ENCODE data around the gene WDR82. TPM values are rescaled to one million over a fixed set of nuclear protein-coding genes. Genes with fewer than 3 reads are reported as not detected.

Gene WDR82
- total RNA-seq, 3 donors from 2014 or later, result 49.6 to 53.1 (median 52.1) TPM

DNA sequence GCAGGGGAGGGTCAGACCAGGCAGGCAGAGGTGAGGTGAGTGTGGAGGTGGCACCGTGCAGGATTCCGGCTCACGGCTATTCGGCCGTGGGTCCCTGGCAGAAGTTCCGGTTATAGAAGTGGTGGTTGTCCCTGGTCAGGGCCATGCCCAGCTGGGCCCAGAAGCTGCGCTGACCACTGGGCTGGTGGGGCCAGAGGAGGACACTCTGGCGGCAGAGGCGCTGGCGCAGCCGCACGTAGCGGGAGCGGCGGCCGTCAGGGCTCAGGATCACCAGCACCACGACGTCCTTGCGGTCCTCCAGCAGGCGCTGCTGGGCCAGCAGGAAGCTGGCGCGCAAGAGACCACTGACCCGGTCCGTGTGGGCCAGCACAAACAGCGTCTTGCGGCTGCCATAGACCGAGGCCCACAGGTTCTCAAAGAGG lies 57.3 kb downstream of the WDR82 start:
- intact Hi-C loops (cut with DNase I; ENCODE audit: low total_unique reads), result loop anchor here (5.0 kb wide), 1 partner anchor 259 kb away; no protein-coding TSS in a partner anchor
- Histone ChIP-seq H3K27ac (peak overlapping the region; percentile 38 to 57), H3K27me3 (no peaks in the 10 kb centered on the region), H3K9me3 (no peaks in the 10 kb centered on the region), H3K4me3 (no peak overlapping the region), H3K4me1 (peaks cover 8 to 26% of the 10 kb centered on the region in 2 donors), H3K36me3 (no peaks in the 10 kb centered on the region)
- TF ChIP-seq, protein P1, sequence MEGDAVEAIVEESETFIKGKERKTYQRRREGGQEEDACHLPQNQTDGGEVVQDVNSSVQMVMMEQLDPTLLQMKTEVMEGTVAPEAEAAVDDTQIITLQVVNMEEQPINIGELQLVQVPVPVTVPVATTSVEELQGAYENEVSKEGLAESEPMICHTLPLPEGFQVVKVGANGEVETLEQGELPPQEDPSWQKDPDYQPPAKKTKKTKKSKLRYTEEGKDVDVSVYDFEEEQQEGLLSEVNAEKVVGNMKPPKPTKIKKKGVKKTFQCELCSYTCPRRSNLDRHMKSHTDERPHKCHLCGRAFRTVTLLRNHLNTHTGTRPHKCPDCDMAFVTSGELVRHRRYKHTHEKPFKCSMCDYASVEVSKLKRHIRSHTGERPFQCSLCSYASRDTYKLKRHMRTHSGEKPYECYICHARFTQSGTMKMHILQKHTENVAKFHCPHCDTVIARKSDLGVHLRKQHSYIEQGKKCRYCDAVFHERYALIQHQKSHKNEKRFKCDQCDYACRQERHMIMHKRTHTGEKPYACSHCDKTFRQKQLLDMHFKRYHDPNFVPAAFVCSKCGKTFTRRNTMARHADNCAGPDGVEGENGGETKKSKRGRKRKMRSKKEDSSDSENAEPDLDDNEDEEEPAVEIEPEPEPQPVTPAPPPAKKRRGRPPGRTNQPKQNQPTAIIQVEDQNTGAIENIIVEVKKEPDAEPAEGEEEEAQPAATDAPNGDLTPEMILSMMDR (IDR thresholded peaks at IDR 0.05), result no peak
- no peak for TF ChIP-seq POLR2AphosphoS5 (IDR thresholded peaks at IDR 0.05)
- TF ChIP-seq POLR2A (IDR thresholded peaks at IDR 0.05), result no peak
- no peak for DNase-seq (ENCODE audit: low spot score in 2 of 2)

DNA sequence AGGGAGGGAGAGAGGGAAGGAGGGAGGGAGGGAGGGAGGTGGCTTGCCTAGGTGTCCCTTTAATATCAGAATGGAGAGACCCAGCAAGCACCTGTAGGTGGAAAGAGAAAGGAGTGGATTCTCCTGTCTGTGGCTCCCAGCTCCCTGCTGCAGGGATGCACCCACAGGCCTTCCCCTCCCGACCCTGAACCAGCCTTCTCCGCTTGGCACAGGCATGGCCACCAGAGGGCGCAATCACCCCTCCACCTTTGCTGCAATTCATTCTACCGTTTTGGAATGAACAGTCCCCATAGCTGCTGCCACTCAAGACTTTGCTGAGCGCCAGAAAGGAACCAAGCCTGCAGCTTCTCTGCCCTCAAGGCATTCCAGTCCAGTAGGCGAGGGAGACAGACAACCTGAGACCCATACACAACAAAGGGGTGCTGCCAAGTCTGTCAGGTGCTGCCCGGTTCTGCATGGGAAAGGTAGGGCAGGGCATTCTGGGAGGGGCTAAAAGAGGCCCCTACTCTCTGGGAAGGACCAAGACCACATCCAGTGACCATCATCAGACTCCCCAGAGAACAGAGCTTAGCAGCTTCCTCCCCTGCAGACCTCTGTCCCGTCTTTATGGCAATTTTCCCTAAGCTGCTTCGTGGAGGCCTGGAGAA lies 57.9 kb downstream of the WDR82 start:
- no peaks in the 10 kb centered on the region for H3K27me3 ChIP-seq
- H3K27ac ChIP-seq, result peak overlapping the region; percentile 52 to 57
- TF ChIP-seq POLR2AphosphoS5 (IDR thresholded peaks at IDR 0.05), result peak; percentile 22 to 45 (median 32)
- no peak for TF ChIP-seq POLR2A (IDR thresholded peaks at IDR 0.05)
- TF ChIP-seq, protein P1 (IDR thresholded peaks at IDR 0.05), result peak; percentile 80 to 87 (median 81)
- intact Hi-C loops (cut with DNase I; ENCODE audit: low total_unique reads), result loop anchor here (5.0 kb wide), 1 partner anchor 258 kb away; no protein-coding TSS in a partner anchor
- DNase-seq (ENCODE audit: low spot score in 2 of 2), result peak; percentile 75 to 91
- H3K4me1 ChIP-seq, result peaks cover 8 to 26% of the 10 kb centered on the region in 2 donors
- no peak overlapping the region for H3K4me3 ChIP-seq
- H3K9me3 ChIP-seq, result no peaks in the 10 kb centered on the region
- H3K36me3 ChIP-seq, result no peaks in the 10 kb centered on the region

DNA sequence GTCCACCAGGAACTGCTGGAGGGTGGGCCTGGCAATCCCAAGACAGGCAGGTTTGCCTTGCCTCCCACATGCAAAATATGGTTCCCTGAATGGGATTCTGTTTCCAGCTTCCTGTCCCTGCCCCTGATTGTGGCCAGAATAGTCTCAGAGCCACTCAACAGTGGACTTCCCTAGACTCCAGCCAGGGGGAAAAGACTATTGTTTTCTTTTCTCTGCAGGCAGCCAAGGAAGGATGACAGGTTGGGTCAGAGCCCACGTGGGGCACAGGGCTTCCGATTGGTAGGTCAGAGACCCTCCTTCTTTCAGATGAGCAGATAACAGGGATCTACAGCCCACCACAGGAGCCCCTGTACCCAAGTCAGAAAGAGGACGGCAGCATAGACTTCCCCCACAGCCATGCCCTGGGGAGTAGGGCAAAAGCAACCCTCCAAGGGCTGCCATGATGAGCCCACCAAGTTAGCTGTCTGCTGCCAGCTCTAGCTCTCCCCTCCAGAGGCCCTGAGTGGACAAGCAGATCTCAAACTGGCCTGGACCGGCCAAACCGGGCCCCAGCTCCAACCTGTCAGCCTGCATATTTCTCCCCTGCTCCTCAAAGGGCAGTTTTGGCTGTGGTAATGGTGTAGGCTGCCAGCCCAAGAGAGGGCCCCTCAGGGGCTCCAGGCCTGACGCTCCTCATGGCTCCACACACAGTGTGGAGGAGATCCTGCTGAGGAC lies 59.4 kb downstream of the WDR82 start:
- peak; percentile 75 to 79 for DNase-seq (ENCODE audit: low spot score in 2 of 2)
- Histone ChIP-seq H3K9me3 (no peaks in the 10 kb centered on the region), H3K27me3 (no peaks in the 10 kb centered on the region), H3K36me3 (peaks cover under 1% of the 10 kb centered on the region), H3K4me3 (peak overlapping the region in 1 of 3 donors; percentile 27), H3K4me1 (peaks cover 8 to 26% of the 10 kb centered on the region in 2 donors), H3K27ac (peak overlapping the region; percentile 80 to 95)
- intact Hi-C loops (cut with DNase I; ENCODE audit: low total_unique reads), result no loop called here
- TF ChIP-seq POLR2AphosphoS5 (IDR thresholded peaks at IDR 0.05), result no peak
- TF ChIP-seq, protein P1 (IDR thresholded peaks at IDR 0.05), result peak in 2 of 3 donors; percentile 12 to 15

DNA sequence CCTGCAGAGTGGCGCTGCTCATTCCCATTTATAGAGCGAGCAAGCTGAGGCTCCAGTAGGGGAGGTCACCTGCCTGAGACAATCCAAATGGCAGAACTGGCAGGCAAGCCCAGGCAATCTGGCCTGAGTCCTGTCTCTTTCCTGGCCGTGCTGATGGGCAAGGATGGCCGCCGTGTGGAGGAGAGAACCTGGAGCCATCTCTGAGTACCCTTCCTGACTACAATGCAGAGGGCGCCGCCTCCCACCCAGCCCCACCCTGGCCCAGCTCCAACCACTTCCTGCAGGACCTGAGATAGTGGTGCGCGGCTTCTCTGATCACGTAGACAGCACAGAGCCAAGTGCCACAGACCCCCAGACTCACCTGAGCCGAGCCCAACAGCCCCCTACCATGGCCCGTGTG lies 60.0 kb downstream of the WDR82 start:
- no peak for DNase-seq (ENCODE audit: low spot score in 2 of 2)
- intact Hi-C loops (cut with DNase I; ENCODE audit: low total_unique reads), result no loop called here
- peaks cover 8 to 26% of the 10 kb centered on the region in 2 donors for H3K4me1 ChIP-seq

More for the DNA sequence above, 60.0 kb downstream of the WDR82 start:
- TF ChIP-seq POLR2A (IDR thresholded peaks at IDR 0.05), result no peak
- TF ChIP-seq POLR2AphosphoS5 (IDR thresholded peaks at IDR 0.05), result no peak
- TF ChIP-seq, protein P1 (IDR thresholded peaks at IDR 0.05), result no peak
- Histone ChIP-seq H3K36me3 (peaks cover 4% of the 10 kb centered on the region), H3K4me3 (no peak overlapping the region), H3K9me3 (no peaks in the 10 kb centered on the region), H3K27ac (peak overlapping the region; percentile 80 to 95), H3K27me3 (no peaks in the 10 kb centered on the region)
